Tongue (tissue), 2 donors: ENCODE data around the gene RASL10B. TPM values are rescaled to one million over a fixed set of nuclear protein-coding genes. Genes with fewer than 3 reads are reported as not detected.
A peak's percentile ranks its signal among the peaks of the same experiment; 100 is the strongest.
"Not testable (repeated sequence)": the region's sequence is repeated elsewhere in the genome, so short reads cannot be mapped to it uniquely, and the experiment has no call there.

Experiments
- DNase-seq: peaks from one replicate; pipeline ENCODE4 v3.0.0-alpha.2; 2015
- total RNA-seq: library from RNA; depleted of rRNA; stranded (reverse); fragments of >200 nt; gene quantifications from one replicate; pipeline ENCODE4 v1.2.3, GENCODE V29; 2014

Gene RASL10B, protein sequence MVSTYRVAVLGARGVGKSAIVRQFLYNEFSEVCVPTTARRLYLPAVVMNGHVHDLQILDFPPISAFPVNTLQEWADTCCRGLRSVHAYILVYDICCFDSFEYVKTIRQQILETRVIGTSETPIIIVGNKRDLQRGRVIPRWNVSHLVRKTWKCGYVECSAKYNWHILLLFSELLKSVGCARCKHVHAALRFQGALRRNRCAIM
- 0.62 TPM for total RNA-seq

DNA sequence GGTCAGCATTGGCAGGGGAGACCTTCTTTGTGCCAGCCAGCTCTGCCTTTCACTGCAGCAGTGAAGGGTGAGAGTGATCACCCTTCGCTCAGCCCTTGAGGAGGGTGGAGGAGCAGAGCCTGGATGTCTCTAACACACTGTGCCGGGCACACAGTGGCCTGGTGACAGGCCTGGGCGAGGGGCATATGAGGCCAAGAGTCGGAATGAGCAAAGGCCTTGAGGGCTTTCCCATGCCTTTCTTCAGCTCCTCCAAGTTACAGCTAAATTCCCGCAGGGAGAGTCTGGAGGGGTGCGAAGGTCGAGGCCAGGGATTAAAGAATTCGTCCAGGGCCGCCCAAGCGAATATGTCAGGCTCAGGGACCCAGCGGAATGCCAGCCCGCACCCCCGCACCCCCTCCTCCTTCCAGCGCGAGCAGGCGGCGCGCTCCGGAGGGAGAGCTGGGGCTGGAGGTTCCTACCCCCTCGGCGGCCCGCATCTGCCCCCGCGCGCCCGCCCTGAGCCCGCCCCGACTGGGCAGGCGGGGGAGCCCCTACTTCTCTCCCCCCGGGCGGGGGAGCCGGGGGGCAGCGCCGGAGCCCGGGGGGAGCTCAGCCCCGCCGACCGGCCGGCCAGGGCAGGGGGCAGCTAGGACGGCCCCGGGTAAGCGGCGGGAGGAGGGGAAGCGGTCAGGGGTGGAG, at the start of gene RASL10B:
RASL10B (plus strand) TSS at position 401 of the 678 bp plus-strand sequence. CDS start 3,546 bp downstream, outside the sequence.
- peak; percentile 53 for DNase-seq

DNA sequence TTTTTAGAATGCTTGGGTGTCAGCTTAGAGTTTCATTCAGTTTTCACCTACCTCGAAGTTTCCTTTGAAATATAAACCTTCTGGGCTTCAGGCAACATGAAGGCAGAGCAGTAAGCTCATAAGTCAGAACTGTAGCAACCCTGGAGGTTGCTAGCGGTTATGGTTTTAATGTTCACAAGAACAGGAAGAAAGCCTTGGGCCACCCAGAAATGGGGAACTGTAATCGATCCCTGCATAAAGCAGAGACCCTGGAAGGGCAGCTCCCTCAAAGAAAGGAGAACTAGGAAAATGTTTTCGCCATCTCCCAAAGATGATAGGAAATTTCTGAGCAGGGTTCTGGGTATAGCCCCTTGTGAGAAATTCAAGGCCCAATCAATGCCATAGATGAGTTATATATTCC, 47.8 kb upstream of the RASL10B start:
- DNase-seq: no peak

DNA sequence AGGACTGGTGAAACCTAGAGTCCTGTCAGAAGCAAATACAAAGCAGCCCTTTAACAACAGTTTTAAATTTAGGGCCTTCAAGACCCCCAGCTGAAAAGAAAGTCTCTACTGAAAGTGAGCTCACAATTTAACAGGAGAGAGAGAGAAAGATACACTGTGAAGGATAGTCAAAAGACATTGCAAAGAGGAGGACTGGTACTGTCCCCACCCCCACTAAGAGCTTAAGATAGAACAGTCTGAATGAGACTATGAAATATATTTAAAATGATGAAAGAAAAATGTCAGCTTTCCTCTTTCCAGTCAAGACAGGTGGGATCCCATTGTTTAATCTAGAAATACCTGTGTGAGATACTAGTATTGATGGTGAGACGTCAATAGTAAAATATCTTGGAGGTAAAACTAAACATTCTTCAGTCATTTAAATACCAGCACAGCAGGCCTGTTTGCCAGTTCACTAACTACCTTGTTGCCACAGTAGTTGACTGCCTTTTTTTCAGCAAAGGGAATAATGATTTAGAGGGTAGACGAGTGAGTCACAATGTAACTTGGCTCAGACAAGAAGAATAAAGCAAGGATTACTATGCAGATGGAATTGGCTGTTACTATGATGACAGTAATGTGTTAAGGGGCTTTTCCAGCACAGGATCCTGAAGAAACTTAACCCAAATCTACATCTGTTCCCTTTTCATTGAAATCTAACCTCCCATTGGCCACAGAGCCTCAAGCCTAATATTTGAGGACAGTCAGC, 47.2 kb upstream of the RASL10B start:
- peak; percentile 37 for DNase-seq

DNA sequence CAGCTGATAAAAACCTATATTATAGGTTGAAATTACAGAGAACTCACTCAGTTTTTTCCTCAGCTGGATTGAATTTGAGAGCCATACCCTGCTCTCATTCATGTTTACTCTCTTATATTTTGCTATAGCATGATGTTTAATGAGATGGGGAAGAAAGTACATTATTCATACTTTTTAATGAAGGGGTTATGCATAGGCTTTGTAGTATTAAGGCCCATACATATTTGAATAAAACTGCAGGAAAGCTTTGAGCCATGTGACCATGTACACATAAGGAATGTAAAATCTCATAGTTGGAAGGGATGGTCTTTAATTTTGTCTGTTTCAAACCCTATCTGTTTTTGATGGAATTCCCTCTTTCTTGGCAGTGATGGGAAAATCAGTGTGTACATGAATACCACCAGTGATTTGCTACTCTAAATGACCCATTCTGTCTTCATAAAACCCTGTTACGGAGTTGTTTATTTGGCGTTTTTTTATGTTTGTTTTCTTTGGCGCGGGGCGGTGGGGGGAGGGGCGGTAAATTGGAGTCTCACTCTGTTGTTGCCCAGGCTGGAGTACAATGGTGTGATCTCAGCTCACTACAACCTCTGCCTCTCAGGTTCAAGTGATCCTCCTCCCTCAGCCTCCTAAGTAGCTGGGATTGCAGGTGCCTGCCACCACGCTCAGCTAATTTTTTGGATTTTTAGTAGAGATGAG, 38.8 kb upstream of the RASL10B start:
- DNase-seq: no peak

DNA sequence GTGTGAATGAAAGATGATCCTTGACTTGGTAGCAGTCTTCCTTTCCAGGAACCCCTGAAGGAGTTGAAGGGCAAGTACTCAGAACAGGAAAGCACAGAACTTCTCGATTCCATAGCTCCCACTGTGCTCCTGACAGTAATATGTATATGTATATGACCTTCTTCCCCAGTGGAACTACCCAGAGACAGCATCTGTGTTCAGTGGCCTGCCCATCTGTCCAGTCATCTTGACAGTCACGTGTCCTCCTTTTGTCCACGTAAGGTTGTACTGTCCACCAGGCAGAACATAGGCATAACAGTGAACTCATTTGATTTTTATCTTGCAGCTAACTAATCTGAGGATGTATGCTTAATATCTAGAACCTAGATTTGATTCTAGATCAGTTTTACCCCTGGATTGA, 37.8 kb upstream of the RASL10B start:
- DNase-seq: no peak

DNA sequence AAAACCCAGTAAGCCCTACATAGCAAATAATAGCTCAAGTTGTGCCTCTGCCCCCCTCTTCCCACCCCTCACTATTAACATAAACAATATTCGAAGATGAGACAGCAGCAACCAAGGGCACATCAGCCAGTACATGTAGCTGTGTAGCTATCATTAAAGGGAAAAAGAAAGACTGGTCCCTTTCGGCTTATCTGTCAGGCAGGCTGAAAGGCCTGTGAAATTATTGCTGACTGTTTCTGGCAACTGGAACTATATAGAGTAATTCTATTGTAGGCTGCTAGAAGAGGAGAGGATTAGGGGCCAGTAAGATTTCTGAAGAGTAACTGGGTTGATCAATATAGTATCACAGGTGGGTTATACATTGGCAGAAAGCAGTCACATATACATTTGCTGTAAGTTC, 36.5 kb upstream of the RASL10B start:
- no peak for DNase-seq

DNA sequence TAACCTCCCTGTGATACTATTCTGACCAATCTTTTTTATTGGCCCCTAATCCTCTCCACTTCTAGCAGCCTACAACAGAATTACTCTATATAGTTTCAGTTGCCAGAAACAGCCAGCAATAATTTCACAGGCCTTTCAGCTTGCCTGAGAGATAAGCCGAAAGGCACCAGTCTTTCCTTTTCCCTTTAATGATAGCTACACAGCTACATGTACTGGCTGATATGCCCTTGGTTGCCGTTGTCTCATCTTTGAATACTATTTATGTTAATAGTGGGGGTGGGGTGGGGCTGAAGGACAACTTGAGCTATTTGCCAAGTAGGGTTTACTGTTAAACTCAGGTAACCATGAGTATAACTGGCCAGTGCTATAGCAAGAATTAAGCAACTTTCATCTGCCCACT, 35.8 kb upstream of the RASL10B start:
- DNase-seq: no peak

DNA sequence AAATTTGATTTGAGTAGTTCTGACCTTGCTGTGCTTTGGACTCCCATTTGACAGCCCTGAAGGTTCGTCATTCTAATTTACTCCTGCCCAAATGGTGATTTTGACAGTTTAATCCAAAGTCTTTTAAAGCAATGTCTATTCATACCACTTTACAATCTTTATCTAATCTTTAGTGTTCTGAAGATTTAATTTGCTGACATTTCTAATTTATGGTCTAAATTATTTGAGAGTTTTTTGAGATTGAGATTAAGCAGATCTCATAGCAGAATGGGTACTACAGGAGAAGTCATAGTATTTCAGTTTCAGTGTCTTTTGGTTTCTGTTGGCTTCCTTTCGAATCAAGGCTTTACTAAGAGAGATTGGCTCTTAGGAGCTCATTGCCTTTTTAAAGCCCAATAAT, 32.6 kb upstream of the RASL10B start:
- no peak for DNase-seq

DNA sequence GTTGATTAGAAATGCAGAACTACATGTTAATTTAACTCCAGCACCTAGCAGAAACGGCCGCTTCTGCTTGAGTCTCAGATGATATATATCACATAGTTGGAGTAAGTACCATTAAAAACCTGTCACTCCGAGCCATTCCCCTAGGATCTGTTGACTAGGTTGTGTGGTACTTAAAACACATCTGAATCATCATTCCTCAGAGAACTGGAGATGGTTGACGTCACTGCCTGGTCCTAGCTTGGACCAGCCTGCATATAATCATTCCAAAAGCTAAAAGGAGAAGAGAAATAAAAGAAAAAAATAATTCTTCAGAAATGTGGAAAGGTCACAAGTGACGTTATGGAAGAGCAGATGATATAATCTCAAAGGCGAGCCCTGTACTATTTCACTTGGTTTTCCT, 31.3 kb upstream of the RASL10B start:
- no peak for DNase-seq

DNA sequence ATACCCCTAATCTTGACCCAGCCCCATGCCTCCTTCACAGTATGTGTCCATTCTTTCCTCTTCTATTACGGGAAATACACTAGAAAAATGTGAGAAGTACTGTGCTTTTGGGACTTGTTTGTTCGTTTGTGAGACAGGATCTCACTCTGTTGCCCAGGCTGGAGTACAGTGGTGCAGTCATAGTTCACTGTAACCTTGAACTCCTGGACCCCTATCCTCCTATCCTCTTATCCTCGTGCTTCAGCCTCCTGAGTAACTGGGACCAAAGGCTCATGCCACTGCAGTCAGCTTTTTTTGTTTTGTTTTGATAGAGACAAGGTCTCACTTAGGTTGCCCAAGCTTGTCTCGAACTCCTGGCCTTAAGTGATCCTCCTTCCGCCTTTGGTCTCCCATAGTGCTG, 29.9 kb upstream of the RASL10B start:
- no peak for DNase-seq

DNA sequence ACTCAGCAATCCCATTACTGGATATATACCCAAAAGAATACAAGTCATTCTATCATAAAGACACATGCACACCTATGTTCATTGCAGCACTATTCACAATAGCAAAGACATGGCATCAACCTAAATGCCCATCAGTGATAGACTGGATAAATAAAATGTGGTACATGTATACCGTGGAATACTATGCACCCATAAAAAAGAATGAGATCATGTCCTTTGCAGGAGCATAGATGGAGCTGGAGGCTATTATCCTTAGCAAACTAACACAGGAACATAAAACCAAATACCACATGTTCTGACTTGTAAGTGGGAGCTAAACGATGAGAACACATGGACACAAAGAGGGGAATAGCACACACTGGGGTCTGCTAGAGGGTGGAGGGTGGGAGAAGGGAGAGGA, 28.1 kb upstream of the RASL10B start:
- not testable (repeated sequence) for DNase-seq

DNA sequence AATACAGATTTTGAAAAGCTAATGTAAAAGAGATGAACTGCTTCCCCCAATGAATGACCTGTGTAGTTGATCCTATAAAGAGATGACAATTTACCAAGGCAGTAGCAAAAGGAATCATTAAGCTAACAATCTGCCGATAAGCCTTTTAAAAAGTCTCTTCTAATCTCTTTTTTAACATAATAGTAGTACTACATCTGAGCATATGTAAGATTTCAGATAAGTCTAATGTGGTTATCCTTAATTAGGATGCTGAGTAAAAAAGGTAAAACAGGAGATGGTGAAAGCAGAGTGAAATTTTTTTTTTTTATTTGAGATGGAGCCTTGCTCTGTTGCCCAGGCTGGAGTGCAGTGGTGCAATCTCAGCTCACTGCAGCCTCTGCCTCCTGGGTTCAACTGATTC, 26.2 kb upstream of the RASL10B start:
- no peak for DNase-seq

DNA sequence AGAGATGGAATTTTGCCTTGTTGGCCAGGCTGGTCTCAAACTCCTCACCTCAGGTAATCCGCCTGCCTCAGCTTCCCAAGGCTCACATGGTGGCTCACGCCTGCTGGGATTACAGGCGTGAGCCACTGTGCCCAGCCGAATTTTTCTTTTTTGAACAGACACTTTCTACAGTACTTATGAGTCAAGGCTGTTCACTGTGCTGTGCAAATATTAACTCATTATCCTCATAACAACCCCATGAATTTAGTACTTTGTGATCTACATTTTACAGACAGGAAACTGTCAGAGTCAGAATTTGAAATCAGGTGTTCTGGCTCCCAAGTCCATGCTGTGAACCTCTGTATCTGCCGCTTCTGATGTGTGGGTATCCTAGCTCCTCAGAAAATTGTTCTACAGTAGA, 25.7 kb upstream of the RASL10B start:
- no peak for DNase-seq

DNA sequence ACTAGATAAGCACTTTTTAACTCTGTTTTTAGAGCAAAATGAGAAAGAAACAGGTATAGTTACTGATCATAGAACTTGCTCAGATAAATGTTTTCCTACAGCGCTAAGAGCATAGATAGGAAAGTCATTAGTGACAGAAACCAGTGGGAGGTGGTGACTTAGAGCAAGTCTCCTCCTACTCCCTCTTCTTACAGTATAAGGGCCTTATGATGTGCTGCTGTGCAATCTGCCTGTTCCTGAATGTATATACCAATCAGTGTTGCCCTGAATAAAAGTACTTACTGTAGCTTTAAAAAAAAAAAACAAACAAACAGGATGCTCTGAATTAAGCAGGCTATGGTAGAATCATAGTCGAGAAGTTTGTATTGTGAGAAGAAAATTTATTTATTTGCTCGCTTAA, 23.3 kb upstream of the RASL10B start:
- DNase-seq: no peak

DNA sequence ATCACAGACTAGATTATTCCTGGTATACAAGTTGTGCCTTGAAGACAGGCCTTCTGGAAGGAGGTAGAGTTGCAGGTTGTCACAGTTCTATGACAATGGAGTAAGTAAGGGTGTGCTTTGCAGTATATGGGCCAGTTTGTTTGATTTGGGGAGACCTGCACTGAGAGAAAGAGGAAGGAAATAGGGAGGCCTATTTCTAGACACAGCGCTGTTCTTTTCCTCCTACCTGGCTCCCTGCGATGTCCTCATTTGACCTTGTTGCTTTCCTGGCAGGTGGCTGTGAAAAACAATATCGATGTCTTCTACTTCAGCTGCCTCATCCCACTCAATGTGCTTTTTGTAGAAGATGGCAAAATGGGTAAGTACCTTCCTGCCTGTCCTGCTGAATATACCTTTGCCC, 22.5 kb upstream of the RASL10B start:
- no peak for DNase-seq

DNA sequence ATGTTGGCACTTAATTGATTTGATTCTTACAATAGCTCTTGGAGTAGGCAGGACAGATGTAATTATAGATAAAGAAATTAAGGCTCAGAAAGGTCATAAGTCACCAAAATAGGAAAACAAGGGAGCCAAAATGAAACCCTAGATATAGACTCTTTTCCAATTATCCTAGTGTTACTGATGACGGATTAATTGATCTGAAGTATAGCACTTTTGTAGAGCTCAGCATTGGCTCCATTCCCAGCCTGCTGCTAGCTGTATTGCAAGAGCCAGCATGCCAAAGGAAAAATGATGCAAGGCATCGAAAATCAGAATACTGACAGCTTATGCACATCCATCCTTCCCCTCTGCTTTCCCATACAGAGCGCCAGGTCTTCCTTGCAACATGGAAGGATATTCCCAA, 21.6 kb upstream of the RASL10B start:
- no peak for DNase-seq

DNA sequence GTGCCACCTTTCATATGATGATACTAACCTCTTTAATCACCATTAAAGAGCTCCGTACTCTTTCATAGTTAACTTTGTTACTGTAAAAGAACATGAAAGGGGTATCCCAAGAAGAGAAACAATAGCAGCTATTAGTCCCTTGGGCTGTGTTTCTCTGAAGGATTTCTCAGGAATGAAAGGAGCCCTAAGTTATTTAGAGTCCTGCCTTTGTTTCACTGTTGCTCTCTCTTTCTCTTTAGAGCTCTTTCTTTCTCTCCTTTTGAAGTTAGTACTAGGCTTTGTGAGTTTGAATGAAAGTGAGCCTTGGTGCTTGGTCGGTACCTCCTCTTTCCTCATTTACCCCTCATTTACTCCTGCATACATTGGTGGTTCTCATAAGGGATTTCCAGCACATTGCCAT, 20.5 kb upstream of the RASL10B start:
- no peak for DNase-seq

DNA sequence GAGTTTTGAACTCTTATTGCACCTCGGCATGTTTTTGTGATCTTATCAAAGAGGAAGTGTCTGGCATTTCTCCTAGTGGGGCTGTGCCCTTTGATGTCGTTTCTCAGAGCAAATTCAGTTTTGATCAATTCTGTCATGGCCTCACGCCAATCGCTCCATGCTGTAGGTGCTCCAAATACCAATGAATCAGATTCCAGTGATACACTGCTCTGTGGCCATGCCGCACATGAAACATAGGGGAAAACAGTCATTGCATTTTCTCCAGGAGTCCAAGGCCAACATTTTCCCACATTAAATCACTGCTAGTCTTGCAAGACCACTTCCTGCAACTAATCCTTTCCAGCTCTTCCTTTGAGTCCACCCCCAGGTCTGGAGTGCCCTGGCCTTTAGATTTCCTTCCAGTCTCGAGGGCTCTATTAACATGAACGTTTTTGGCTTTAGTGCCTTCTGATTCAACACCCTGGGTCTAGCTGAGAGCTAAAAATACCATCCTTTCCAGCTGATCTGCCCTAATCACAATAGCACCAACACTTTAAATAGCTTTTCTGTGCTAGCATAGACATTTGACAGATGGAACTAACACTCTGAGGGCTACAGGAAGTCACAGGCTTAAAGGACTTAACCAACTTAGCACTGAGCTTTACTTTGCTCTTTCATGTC, 18.2 kb upstream of the RASL10B start:
- peak; percentile 37 for DNase-seq

DNA sequence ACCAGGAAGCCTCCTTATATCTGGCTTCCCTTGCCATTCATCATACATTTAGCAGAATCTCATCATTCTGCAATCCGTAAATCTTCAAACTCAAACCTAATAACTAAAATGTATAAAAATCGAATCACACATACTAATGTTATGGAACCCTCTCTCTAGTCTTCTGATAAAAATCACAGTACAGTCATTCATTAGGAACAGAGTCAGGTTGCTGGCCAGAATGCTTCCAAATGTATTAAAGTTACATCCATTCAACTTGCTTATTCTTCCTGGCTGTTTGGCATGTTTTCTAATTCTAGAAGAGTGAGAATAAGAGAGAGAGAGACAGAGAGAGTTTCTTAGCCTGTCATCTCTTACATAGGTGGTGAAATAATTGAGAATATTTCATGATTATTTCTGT, 16.5 kb upstream of the RASL10B start:
- no peak for DNase-seq

DNA sequence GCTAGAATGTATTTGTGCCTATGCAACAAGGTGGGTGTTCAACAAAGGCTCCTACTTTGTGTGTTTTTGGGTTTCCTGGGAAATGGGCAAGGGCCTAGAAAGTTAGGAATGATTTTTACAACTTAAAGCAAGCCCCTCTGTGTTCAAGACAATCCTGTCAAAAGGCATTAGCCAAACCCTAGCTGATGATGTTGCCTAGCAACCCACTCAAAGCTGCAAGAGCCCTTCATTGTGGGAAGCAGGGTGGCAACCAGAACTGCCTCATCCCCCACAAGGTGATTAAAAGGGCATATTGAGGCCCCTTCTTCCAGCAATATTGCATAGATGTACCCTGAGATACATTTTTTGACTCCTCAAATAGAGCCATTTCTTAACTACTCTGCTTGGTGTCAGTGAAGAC, 16.0 kb upstream of the RASL10B start:
- no peak for DNase-seq

DNA sequence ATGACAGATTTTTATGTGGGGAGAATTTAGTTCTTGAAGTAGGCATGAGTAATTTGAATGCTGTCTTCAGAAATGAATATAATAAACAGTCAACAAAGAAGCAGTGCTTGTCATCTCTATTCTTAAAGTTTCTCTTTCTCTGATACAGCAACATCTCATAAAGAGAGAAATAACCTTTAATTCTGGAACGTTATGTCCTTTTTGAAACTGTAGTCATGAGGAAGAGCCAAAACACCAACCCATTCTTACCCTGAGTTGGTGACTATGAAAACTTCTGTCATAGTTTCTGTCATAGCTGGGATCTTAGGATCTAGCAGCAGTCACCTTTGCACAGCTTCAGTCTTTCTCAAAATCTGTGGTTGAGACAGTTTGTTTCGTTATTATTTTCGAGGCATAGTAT, 15.3 kb upstream of the RASL10B start:
- no peak for DNase-seq

DNA sequence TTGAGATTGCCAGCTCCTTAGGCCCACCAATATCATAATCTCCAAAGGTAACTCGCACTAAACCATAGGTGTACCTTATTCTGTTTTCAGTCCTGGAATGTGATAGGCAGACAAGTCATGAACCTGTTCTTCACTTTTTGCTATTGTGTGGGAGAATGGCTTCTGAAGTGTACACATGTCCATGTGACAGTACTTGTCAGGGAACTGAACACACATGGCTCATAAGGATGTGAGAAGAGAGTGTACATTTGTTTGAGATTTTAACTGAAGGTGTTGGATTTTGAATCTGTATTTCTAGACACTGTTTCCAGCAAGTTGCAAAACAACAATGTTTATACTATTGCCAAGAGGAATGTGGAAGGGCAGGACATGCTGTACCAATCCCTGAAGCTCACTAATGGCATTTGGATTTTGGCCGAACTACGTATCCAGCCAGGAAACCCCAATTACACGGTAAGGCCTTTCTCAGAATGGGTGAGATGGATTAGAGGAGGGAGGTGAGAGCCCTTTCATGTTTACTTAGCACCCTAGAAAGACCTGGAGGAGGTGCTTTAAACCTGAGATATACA, 14.5 kb upstream of the RASL10B start:
- DNase-seq: no peak
